ENCODE measurements around the gene WDFY3.

The WDFY3 gene

DNA sequence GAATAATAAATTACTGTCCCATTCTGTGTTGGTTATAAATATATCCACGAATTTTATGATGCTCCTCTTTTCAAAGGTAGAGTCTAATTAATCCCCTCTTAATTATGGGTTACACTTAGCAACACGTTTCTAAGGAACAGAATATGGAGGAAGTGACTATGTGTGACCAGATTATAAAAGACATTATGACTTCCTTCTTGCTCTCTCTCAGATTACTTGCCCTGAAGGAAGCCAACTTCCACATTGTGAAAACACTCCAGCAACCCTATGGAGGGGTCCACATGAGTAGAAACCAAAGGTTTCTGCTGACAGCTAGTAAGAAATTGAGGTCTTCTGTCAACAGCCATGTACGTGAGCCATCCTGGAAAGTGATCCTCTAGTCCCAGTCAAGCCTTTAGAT lies 59.3 kb downstream of the WDFY3 start:
- DNase-seq: no peak

GRCh38 chr4:84905646-84906045 lies 60.8 kb downstream of the WDFY3 start:
- DNase-seq: no peak

GRCh38 chr4:84901740-84902281 lies 64.7 kb downstream of the WDFY3 start:
- no peak for DNase-seq

- no peak for DNase-seq
Measured at GRCh38 chr4:84901173-84901572, 65.3 kb downstream of the WDFY3 start.

DNA sequence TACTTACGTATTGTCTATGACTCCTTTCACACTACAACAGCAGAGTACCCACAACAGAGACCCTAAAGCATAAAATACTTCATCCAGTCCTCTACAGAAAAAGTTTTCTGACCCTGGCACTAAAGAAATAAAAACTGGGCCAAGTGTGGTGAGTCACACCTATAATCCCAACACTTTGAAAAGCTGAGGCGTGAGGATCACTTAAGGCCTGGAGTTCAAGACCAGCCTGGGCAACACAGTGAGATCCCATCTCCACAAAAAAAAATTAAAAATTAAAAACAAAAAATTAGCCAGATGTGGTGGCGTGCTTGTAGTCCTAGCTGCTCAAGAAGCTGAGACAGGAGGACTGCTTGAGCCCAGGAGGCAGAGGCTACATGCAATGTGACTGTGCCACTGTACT lies 66.9 kb downstream of the WDFY3 start:
- no peak for DNase-seq

DNA sequence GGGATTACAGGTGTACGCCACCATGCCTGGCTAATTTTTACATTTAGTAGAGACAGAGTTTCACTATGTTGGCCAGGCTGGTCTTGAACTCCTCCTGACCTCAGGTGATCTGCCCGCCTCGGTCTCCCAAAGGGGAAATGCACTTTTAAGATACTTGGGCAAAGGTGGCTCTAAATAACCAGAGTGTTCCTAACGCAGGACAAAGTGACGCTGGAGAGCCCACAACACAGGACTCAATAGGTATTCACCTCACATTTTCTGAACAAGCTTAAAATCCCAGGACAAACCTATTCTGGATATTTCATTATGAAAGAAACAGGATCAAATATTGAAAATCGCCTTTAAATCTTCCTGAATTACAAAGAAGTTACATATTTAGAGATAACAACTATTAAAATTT lies 69.0 kb downstream of the WDFY3 start:
- no peak for DNase-seq

DNA sequence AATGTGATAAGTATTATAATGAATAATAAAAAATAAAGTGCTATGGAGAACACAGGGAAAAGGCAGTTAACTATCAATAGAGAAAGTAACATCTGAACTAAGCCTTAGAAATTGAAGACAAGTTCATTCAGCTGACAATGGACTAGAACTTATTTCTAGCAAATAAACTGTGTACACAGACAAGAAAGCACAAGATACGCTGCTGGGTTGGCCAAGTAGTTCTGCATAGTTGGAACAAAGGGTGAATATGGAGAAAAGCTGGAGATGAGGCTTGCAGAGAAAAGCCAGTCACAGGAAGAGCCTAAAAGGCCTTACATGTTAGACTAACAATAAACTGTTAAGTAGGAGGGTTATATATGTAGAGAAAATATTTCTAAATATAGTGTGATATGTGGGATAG lies 71.2 kb downstream of the WDFY3 start:
- DNase-seq: no peak

DNA sequence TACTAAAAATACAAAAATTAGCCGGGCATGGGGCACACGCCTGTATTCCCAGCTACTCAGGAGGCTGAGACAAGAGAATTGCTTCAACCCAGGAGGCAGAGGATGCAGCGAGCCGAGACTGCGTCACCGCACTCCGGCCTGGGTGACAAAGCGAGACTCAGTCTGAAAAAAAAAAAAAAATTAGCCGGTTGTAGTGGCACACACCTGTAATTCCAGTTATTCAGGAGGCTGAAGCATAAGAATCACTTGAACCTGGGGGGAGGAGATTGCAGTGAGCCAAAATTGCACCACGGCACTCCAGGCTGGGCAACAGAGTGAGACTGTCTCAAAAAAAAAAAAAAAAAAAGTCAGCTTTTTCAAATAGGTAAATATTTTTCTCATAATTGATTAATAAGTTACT lies 71.9 kb downstream of the WDFY3 start:
- DNase-seq: no peak

DNA sequence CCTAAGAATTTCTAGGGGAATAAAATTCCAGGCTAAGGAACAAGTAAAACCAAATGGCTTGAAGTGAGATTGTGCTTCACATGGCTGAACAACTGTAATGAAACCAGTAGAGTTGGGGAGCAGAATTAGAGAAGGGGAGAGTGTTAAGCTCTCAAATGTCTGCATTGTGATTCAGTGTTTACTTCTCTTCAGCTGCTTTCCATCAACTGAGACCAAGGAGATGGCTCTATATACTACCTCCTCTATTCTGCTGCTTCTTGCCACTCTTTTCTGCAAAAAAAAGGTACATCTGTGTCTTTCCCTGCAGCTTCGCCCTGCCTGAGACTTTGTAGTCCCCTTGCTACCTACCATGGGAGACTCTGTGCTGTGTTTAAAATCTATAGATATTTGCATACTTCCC lies 73.5 kb downstream of the WDFY3 start:
- DNase-seq: no peak

DNA sequence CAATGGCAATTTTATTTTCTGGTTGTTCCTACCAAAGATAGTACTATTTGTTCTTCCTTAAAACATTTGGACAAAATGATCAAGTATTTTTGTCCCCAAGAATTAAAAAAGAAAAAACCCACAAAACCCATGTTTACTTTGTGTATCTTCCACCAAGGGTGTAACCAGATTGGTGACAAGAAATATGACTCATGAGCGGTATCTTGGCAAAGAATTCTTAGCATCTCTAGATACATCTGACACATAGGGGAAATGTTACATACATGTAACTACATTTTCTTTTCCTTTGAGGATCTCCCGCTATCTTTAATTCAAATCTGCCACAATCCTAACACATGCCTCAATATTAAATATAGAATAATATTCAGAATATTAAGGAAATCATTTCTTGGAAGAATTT lies 78.7 kb downstream of the WDFY3 start:
- no peak for DNase-seq

GRCh38 chr4:84879651-84880200 lies 86.8 kb downstream of the WDFY3 start:
- no peak for DNase-seq

DNA sequence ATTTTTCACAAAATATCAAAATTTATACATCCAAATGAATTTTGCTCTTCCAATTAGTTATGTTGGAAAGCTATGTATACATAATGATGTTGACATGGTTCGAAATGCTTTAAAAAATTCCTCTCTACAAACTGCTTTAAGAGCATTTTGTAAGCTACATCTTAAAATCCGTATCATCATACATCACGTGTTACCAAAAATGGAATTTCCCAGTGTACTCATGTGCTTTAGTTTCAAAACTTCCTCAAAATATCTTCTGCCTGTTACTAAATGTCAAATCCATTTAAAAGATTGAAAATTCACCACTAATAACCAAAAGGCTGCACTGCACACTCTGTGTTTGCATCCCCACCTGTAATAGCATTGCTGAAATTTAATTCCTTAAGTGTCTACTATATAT lies 87.9 kb downstream of the WDFY3 start:
- no peak for DNase-seq

GRCh38 chr4:84878090-84878489 lies 88.4 kb downstream of the WDFY3 start:
- DNase-seq: no peak

DNA sequence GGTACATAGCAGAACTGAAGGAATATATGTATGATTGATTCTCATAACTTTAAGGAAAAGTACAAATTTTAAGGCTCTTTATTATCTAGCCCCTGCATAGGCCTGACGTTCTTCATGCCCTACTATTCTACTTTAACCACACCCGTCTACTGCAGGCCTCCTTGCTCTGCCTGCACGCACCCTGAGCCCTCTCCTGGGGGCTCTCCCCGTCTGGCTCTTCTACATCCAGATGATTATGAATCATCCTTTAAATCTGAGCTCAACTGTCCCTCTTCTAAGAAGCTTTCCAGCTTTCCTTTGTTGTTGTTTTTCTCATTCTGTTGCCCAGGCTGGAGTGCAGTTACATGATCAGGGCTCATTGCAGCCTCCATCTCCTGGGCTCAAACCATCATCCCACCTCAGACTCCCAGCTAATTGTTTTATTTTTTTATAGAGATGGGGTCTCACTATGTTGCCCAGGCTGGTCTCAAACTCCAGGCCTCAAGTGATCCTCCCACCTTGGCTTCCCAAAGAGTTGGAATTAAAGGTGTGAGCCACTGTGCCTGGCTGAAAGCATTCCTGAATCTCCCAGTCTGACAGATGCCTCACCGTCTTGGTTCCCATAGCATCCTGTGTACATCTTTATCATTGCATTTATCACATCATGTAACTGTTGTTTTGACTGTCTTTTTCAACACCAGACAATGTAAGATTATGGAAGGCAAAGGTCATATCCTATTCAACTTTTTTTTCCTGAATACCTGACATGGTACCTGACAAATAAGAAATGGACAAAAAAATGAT lies 89.2 kb downstream of the WDFY3 start:
- DNase-seq: no peak

GRCh38 chr4:84875636-84876371 lies 90.7 kb downstream of the WDFY3 start:
- no peak for DNase-seq

GRCh38 chr4:84874619-84875018 lies 91.9 kb downstream of the WDFY3 start:
- DNase-seq: no peak

- no peak for DNase-seq
Measured at GRCh38 chr4:84870398-84871163, 95.9 kb downstream of the WDFY3 start.

- no peak for DNase-seq
Measured at GRCh38 chr4:84866295-84866694, 100.2 kb downstream of the WDFY3 start.

GRCh38 chr4:84865600-84865999 lies 100.9 kb downstream of the WDFY3 start:
- no peak for DNase-seq

GRCh38 chr4:84862064-84862463 lies 104.4 kb downstream of the WDFY3 start:
- no peak for DNase-seq

GRCh38 chr4:84857296-84857695 lies 109.2 kb downstream of the WDFY3 start:
- no peak for DNase-seq

- no peak for DNase-seq
Measured at GRCh38 chr4:84856468-84857049, 109.9 kb downstream of the WDFY3 start.

GRCh38 chr4:84855774-84856173 lies 110.7 kb downstream of the WDFY3 start:
- DNase-seq: no peak
